ENCODE results near the gene PTPRN2.

Gene PTPRN2

DNA sequence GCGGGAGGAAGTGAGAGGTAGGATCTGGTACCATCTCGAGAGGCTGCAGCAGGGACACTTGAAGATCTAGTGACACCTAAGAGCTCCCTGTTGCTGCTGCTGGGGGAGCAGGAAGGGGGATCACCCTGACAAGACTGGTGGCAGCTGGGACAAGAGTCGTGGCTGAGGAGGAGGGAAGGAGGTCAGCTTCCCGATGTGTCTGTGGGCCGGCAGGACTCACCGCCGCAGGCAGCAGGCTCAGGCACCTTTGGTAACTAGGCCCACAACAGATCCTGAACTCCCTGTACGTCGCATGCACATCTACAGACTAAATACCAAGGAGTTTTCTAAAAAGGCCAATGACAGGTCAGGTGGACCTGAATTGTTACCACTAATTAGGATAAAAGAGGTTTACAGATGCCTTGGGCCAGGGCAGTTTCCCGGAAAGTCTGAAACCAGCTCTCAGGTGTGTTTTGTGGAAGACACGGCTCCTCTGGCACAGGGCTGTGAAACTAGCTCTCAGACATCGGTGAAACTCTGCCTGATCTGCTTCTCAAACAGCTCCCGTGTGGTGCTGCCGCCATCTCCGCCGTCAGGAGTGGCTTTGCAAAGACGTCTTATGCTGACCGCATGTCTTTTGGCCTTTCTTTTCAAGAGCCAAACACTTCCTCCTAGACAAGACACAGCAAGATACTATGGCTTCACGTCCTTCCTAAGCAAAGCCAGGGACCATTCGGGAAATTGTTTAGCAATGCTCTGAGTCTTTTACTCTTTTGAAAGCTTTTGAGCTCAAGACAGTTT is 609.7 kb downstream of the PTPRN2 start:
- no peak for DNase-seq

DNA sequence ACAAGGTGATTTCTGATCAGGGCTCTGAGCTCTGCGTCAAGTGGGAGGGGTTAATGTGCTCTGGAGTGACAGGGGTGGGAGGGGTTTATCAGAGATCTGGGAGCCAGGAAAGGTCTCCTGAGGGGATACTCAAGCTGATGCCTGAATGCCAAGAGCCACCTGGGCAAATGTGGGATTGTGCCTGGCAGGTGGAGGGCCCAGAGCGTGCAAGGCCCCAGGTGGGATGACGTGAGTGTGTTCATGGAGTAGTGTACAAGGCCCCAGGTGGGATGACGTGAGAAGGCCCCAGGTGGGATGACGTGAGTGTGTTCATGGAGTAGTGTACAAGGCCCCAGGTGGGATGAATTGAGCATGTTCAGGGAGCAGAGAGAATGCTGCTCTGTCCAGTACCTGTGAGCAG is 610.3 kb downstream of the PTPRN2 start:
- no peak for DNase-seq

- DNase-seq = no peak
Measured at GRCh38 chr7:157976406-157976805, 611.2 kb downstream of the PTPRN2 start.

- no peak for DNase-seq
Measured at GRCh38 chr7:157975401-157976372, 611.9 kb downstream of the PTPRN2 start.

- DNase-seq = no peak
Measured at GRCh38 chr7:157974678-157975230, 612.9 kb downstream of the PTPRN2 start.

DNA sequence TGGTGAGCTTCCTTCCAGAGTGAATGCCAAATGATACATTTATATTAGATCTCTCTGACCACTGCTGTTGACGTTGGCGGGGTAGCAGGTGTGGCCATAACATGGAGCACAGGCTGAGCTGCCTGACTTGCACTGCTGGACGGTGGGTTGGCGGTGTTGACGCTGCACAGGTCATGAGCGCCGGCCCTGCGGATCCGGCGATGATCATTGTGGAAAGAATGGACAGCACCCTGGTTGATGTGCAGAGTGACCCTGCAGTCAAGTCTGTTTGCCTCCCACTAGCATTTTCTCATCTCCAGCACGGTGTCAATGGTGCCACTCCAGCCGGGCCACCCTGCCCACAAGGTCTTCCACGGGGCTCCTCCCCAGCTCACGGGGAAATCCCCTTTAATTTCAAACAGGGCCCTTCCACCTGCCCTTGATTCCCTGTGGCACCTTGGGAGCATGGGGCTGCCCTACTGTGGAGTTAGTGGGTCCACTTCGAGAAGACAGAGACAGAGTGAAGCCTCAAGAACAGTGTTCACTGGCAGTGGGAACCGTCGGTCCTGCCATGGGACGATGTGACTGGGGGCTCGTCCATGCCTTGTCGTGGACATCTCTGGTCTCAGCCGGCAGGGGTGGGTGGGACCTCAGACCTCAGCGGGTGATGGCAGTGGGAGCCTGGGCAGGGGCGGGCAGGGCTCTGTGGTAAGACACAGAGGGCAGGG is 613.5 kb downstream of the PTPRN2 start:
- DNase-seq = no peak

- DNase-seq = no peak
Measured at GRCh38 chr7:157972914-157973313, 614.7 kb downstream of the PTPRN2 start.

DNA sequence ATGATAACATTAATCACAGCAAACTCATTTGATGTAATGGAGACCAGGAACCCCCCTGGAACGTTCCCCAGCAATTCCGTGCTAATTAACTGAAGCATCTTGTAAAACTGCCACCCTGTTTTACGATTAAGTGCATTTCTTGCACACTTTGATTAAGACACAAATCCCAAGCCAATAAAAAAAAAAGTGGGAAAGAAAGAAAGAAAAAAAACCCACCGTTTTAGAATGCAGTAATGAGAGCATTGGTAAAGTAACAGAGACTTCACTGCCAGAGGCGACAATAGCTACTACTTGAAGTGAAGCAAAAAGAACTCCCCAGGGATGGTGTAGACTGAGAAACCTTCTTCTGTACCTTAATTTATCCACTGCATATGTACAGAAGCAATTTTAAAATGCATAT is 616.1 kb downstream of the PTPRN2 start:
- DNase-seq = no peak

- no peak for DNase-seq
Measured at GRCh38 chr7:157970744-157971143, 616.9 kb downstream of the PTPRN2 start.

DNA sequence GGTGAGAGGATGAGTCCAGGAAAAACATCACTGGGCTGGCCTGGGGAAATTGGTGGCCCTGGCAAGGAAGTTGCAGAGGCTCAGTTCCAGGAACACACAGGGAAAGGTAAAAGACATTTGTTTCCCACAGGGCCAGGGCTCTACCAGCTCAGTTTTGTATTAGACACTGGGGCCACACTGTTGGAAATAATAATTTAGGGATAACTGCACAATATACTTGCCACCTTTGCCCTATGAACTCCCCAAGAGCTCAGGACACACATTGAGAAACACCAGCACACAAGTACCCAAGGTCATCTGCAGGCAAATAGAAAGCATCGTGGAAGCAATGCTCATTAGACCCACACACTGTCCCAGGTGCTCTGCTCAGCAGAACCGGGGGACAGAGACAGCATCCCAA is 617.6 kb downstream of the PTPRN2 start:
- DNase-seq = no peak

GRCh38 chr7:157966490-157966889 is 621.1 kb downstream of the PTPRN2 start:
- DNase-seq = no peak

GRCh38 chr7:157964521-157964920 is 623.1 kb downstream of the PTPRN2 start:
- no peak for DNase-seq

- DNase-seq = no peak
Measured at GRCh38 chr7:157964016-157964415, 623.6 kb downstream of the PTPRN2 start.

- DNase-seq = no peak
Measured at GRCh38 chr7:157963526-157963925, 624.1 kb downstream of the PTPRN2 start.

- DNase-seq = no peak
Measured at GRCh38 chr7:157962458-157963306, 624.9 kb downstream of the PTPRN2 start.

GRCh38 chr7:157961731-157962457 is 625.7 kb downstream of the PTPRN2 start:
- peak; percentile 62 for DNase-seq

DNA sequence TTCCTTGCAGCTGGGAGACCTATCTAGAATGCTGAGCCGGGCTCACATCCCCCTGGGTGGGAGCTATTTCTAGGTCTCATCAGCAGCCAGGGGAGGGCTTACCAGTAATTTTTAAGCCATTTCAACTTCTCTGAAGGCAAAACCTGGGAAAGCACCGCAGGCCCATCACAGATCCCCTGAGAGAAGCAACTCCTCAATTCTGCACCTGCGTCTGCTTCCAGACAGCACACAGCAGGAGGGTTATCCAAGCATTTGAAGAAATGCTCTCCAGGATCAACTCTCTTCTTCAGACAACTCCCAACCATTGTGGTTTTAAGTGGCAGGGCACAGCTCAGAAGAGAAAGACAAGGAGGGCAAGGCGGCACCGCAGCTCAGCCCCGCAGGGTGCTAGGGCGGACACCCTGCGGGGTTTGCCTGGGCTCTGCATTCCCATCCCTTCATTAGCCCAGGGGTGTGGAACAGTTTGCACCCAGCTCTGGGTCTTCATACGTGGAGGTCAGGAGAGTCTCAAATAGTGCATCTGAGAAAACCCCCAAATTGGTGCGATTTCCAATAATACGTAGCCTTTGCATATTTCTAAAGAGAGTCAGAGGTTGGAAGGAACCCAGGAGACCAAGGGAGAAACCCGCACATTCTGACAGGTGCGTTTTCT is 632.1 kb downstream of the PTPRN2 start:
- DNase-seq = no peak

DNA sequence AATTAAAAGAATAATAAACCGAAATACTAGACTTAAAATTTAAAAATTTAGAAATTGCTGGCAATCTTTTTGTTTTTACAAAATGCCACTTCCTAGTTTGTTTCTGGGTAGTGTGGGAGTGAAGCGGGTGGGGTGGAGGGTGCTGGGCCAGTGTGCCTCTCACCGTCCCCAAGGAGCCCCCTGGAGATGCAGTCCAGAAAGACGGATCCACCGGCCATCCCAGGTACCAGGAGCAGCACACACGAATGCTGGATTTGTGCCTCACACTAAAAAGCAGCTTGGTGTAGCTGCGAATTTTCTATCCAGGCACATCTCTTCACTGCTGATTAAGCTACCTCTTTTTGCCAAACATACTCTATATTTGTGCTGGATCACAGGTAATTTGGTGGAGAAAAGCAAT is 632.7 kb downstream of the PTPRN2 start:
- no peak for DNase-seq

DNA sequence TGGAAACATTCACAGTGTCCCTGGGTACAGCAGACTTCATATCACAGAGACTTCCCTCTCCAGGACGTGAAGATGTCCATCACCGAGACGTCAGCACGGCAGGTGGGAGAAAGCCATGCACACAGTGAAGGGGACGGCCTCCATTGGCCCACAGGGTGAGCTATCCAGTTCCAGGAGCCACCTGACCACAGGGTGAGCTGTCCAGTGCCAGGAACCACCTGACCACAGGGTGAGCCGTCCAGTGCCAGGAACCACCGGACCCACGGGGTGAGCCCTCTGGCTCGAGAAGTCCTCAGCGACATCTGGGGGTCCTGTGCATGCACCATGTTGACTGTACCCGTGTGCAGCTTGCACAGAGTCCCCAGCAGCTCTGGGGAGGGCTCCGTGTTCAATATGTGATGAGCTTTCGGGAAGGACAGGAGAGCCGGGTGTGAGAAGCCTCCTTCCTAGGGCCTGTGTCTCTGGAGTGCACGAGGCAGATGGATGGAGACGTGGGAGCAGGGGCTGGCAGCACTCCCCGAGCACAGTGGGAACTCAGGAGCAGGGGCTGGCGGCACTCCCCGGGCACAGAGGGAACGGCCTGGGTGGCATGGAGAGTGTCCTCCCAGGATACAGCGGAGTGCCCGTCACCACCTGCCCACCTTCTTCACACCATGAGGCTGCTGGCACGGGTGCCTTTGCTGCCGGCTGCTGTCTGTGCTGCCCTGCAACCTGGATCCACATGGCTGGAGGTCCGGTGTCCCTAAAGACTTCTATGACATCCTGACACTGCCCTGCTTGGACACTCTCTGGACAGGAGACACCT is 634.6 kb downstream of the PTPRN2 start:
- no peak for DNase-seq

All from NCI-H1417 treated with DMSO at 0.1 percent for 48 hours (cell line).